Transverse colon (tissue), 4 donors: ENCODE data around the gene PHF21A. TPM values are rescaled to one million over a fixed set of nuclear protein-coding genes. Genes with fewer than 3 reads are reported as not detected.

Experiments
- DNase-seq: peaks from one replicate; pipeline ENCODE4 v3.0.0-alpha.2; 2019
- H3K27ac ChIP-seq, 4 donors: fragments of 200-600 bp; sonication (generic); 2 replicates each; pipeline ENCODE4 v1.5.1; 2016 to 2018; ENCODE audit warnings: inconsistent platforms in 4 of 4
- H3K27me3 ChIP-seq: fragments of 200-600 bp; sonication (generic); 2 replicates; pipeline ENCODE4 v1.5.1; 2017; ENCODE audit warnings: inconsistent platforms
- H3K36me3 ChIP-seq, 4 donors: fragments of 200-600 bp; sonication (generic); 2 replicates each; pipeline ENCODE4 v1.5.1; 2017 to 2019; ENCODE audit warnings: inconsistent platforms in 4 of 4
- H3K4me1 ChIP-seq, 4 donors: fragments of 200-600 bp; sonication (generic); 2 replicates each; pipeline ENCODE4 v1.5.1; 2017 to 2020; ENCODE audit warnings: inconsistent platforms in 4 of 4
- H3K4me3 ChIP-seq, 4 donors: fragments of 200-600 bp; sonication (generic); 1 replicate in 1 of 4; 2 replicates in 3 of 4; pipeline versions ENCODE4 v1.5.1 to v1.6.1; 2017 to 2019; ENCODE audit warnings: inconsistent platforms in 4 of 4
- H3K9me3 ChIP-seq, 2 donors: fragments of 200-600 bp; sonication (generic); 2 replicates each; pipeline ENCODE4 v1.5.1; 2017 to 2019; ENCODE audit warnings: inconsistent platforms in 2 of 2
- CTCF ChIP-seq, 5 experiments: fragments of 200-600 bp in 3 of 5; fragments of 450-650 bp in 2 of 5; sonication (generic) in 3 of 5; IDR thresholded peaks; 1 replicate in 2 of 5; 2 replicates in 3 of 5; pipeline ENCODE4 v1.5.1; 2016 to 2017; ENCODE audit warnings: antibody characterized with exemption in 5 of 5, inconsistent platforms in 3 of 5, mild to moderate bottlenecking in 2 of 5, moderate library complexity in 1 of 5
- EP300 ChIP-seq: sonication (generic); formaldehyde crosslinking; IDR thresholded peaks from one replicate; pipeline ENCODE4 v1.6.1; 2017; ENCODE audit warnings: antibody characterized with exemption, low read depth
- POLR2A ChIP-seq: fragments of 450-650 bp; IDR thresholded peaks from one replicate; pipeline ENCODE4 v1.6.1; 2016; ENCODE audit warnings: antibody characterized with exemption, mild to moderate bottlenecking, moderate library complexity
- POLR2AphosphoS5 ChIP-seq, 3 donors: sonication (generic); formaldehyde crosslinking; IDR thresholded peaks; one replicate each; pipeline ENCODE4 v1.6.1; 2016; ENCODE audit warnings: antibody characterized with exemption in 3 of 3
- WGBS, 2 donors: methylation state at CpG; one replicate each; pipeline ENCODE4 v1.1.5; 2018; ENCODE audit warnings: low coverage in 1 of 2; 5-methylcytosine and 5-hydroxymethylcytosine counted together
- in situ Hi-C, 4 donors: fragments of 200-750 bp; cut with MboI; loops; one replicate each; pipeline versions ENCODE4 v1.15.0 to v1.15.1; 2017; ENCODE audit warnings: low sequenced_read_pairs in 3 of 4, low pct_ligation_motif_present in 1 of 4, low pct_unique_long_range_greater_than_20kb in 1 of 4
- intact Hi-C: fragments of 100-400 bp; cut with DNase I; formaldehyde crosslinking; loops from one replicate; pipeline ENCODE4 v1.15.1; 2023; ENCODE audit warnings: low total_unique reads
- total RNA-seq, 4 donors: library from RNA; depleted of rRNA; stranded (reverse); fragments of >200 nt; gene quantifications; one replicate each; pipeline ENCODE4 v1.1.0, GENCODE V29; 2016

The PHF21A gene
- total RNA-seq, 4 donors from 2014 or later, result 18.6 to 57.2 (median 40.2) TPM

GRCh38 chr11:46160100-46160499, 38.8 kb upstream of the PHF21A start:
- TF ChIP-seq POLR2AphosphoS5 (IDR thresholded peaks at IDR 0.05), result no peak
- no peak for TF ChIP-seq POLR2A
- no peak for TF ChIP-seq EP300
- TF ChIP-seq CTCF (IDR thresholded peaks at IDR 0.05), result no peak
- no peak for DNase-seq

DNA sequence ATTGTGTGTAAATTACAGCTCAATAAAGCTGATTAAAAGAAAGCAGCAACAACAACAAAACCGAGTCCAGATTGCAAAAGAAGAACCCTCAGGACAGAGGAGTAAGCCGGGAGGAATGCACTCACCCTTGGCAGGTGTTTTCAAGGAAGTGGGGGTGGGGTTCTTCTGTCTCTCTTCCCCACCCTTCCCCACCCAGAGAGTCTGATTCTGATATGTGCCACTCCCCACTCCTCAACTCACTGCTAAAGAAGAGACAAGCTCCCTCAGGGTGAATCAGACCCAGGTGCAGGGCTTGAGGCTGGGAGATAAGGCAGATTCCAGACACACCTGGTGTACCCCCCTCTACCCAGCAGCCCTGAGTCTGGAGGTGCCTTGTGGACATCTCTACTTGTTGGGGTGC, 38.4 kb upstream of the PHF21A start:
- no peak overlapping the region for H3K4me3 ChIP-seq
- H3K27me3 ChIP-seq, result peaks cover 22% of the 10 kb centered on the region
- no peaks in the 10 kb centered on the region for H3K36me3 ChIP-seq
- no peak overlapping the region for H3K27ac ChIP-seq
- TF ChIP-seq CTCF (IDR thresholded peaks at IDR 0.05) (no peak), POLR2A (no peak), EP300 (no peak), POLR2AphosphoS5 (IDR thresholded peaks at IDR 0.05) (no peak)
- in situ Hi-C loops, result no loop called here
- intact Hi-C loops, result no loop called here
- peaks cover 0 to 7% (median 0%) of the 10 kb centered on the region in 4 donors for H3K4me1 ChIP-seq
- no peaks in the 10 kb centered on the region for H3K9me3 ChIP-seq
- 19% methylated on average over 2 of the region's 2 CpGs; no CpG with 5 or more reads in 1 of the 2 donors for WGBS, 2 donors
- DNase-seq, result peak; percentile 23

More at GRCh38 chr11:46160100-46160499, 38.8 kb upstream of the PHF21A start:
- no peak overlapping the region for H3K27ac ChIP-seq
- H3K4me3 ChIP-seq, result no peak overlapping the region
- 53% methylated on average over 3 of the region's 3 CpGs; no CpG with 5 or more reads in 1 of the 2 donors for WGBS, 2 donors
- H3K9me3 ChIP-seq, result no peaks in the 10 kb centered on the region
- peaks cover 26% of the 10 kb centered on the region for H3K27me3 ChIP-seq
- H3K36me3 ChIP-seq, result no peaks in the 10 kb centered on the region
- in situ Hi-C loops, result no loop called here
- peaks cover 0 to 7% (median 0%) of the 10 kb centered on the region in 4 donors for H3K4me1 ChIP-seq
- intact Hi-C loops, result no loop called here

DNA sequence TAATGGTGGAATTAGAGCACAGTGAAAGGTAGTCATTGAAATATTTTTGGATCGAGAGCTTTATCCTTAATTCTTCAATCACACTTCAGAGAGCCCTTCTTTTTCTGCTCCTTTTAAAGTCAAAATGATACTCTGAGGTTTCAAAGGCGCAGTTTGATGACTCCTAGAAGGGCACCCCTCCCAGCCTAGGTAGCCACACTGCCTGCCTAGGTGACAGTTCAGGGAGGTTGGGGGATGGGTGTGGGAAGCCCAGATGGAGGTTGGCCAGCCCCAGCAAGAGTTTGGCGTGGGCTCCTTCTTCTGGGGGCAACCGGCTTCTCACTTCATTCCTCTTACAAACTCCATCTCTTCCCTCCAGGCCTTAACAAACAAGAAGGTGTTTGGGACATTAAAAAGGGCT, 28.6 kb upstream of the PHF21A start:
- Histone ChIP-seq H3K9me3 (no peaks in the 10 kb centered on the region), H3K27me3 (no peaks in the 10 kb centered on the region), H3K4me1 (no peaks in the 10 kb centered on the region), H3K4me3 (no peak overlapping the region), H3K36me3 (no peaks in the 10 kb centered on the region), H3K27ac (no peak overlapping the region)
- WGBS, 2 donors, result 71 to 82% methylated on average over 4 of the region's 4 CpGs
- no peak for TF ChIP-seq EP300
- TF ChIP-seq POLR2A, result no peak
- TF ChIP-seq POLR2AphosphoS5 (IDR thresholded peaks at IDR 0.05), result no peak
- no peak for TF ChIP-seq CTCF (IDR thresholded peaks at IDR 0.05)
- intact Hi-C loops, result no loop called here
- no peak for DNase-seq
- in situ Hi-C loops, result loop anchor here in 1 of 4 donors (25.0 kb wide), 1 partner anchor 162 kb away; no protein-coding TSS in a partner anchor

DNA sequence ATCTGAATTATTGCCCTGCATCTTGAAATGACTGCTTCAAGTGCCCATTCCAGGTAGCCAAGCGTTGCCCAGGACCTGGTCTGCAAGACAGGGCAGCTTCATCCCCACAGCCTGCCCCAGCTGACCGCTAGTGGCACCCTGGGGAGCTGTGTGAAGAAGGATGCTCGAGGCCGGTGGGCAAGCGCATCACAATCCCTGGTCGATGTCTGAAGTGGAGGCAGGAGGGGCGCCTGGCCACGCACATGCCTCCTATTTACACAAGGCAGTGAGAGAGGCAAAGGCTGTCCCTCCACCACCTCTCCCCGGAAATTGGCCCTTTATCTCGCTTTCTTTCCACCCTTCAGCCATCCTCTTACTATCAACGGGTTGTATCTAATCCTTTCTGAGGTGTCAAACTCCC, 28.1 kb upstream of the PHF21A start:
- no peaks in the 10 kb centered on the region for H3K36me3 ChIP-seq
- no peak overlapping the region for H3K27ac ChIP-seq
- intact Hi-C loops (no loop called here), in situ Hi-C loops (loop anchor here in 1 of 4 donors (25.0 kb wide), 1 partner anchor 163 kb away; no protein-coding TSS in a partner anchor)
- no peaks in the 10 kb centered on the region for H3K4me1 ChIP-seq
- H3K4me3 ChIP-seq, result no peak overlapping the region
- no peak for DNase-seq
- H3K27me3 ChIP-seq, result no peaks in the 10 kb centered on the region
- TF ChIP-seq POLR2A (no peak), CTCF (IDR thresholded peaks at IDR 0.05) (no peak), POLR2AphosphoS5 (IDR thresholded peaks at IDR 0.05) (no peak), EP300 (no peak)
- H3K9me3 ChIP-seq, result no peaks in the 10 kb centered on the region
- 34 to 60% methylated on average over 1 to 11 of the region's 11 CpGs for WGBS, 2 donors
